GM19452 (cell line): Measurements from ENCODE around the gene FOXA3.

Experiments used
- ATAC-seq: cut with Tn5 transposase; IDR thresholded peaks from one replicate; pipeline ENCODE4 v1.9.1; 2021; ENCODE audit not compliant: unreplicated experiment

Gene FOXA3

GRCh38 chr19:45917421-45918091 is 53.4 kb downstream of the FOXA3 start:
- no peak for ATAC-seq

GRCh38 chr19:45918721-45919120 is 54.6 kb downstream of the FOXA3 start:
- no peak for ATAC-seq

GRCh38 chr19:45919678-45920077 is 55.6 kb downstream of the FOXA3 start:
- no peak for ATAC-seq

- ATAC-seq, result no peak
Measured at GRCh38 chr19:45920458-45920857, 56.3 kb downstream of the FOXA3 start.

- ATAC-seq, result no peak
Measured at GRCh38 chr19:45922281-45922680, 58.2 kb downstream of the FOXA3 start.
